Suprapubic skin (tissue), 4 donors: ENCODE results near the gene PHKB.

ENCODE experiments used
- CTCF ChIP-seq, 2 donors: fragments of 200-600 bp in 1 of 2; fragments of 450-650 bp in 1 of 2; sonication (generic) in 1 of 2; IDR thresholded peaks; one replicate each; pipeline ENCODE4 v1.5.1; 2016 to 2019; ENCODE audit warnings: antibody characterized with exemption in 2 of 2, mild to moderate bottlenecking in 1 of 2, moderate library complexity in 1 of 2
- EP300 ChIP-seq: sonication (generic); formaldehyde crosslinking; IDR thresholded peaks from one replicate; pipeline ENCODE4 v1.6.1; 2017; ENCODE audit warnings: antibody characterized with exemption
- POLR2A ChIP-seq, 2 donors: fragments of 450-650 bp; IDR thresholded peaks; one replicate each; pipeline ENCODE4 v1.6.1; 2017; ENCODE audit warnings: antibody characterized with exemption in 2 of 2, mild to moderate bottlenecking in 2 of 2, moderate library complexity in 2 of 2
- POLR2AphosphoS5 ChIP-seq, 3 donors: sonication (generic); formaldehyde crosslinking; IDR thresholded peaks; one replicate each; pipeline ENCODE4 v1.6.1; 2017; ENCODE audit warnings: antibody characterized with exemption in 3 of 3

- TF ChIP-seq CTCF (IDR thresholded peaks at IDR 0.05) (no peak), POLR2A (IDR thresholded peaks at IDR 0.05) (no peak), EP300 (no peak), POLR2AphosphoS5 (IDR thresholded peaks at IDR 0.05) (no peak)
Observed at GRCh38 chr16:47700857-47701587, 239.9 kb downstream of the PHKB start.
